Neuron (in vitro differentiated cells): ENCODE data around the gene DPYSL5.

ENCODE experiments used
- H2AFZ ChIP-seq: one replicate; pipeline ENCODE4 v1.6.1; 2013; ENCODE audit warnings: low read depth, mild to moderate bottlenecking, inconsistent platforms, low read length, moderate library complexity
- H3K27me3 ChIP-seq: one replicate; pipeline ENCODE4 v1.6.1; 2013; ENCODE audit warnings: low read length; ENCODE audit not compliant: insufficient read depth
- H3K36me3 ChIP-seq: one replicate; pipeline ENCODE4 v1.6.1; 2013; ENCODE audit warnings: low read length; ENCODE audit not compliant: insufficient read depth
- H3K4me1 ChIP-seq: one replicate; pipeline ENCODE4 v1.6.1; 2013; ENCODE audit warnings: low read length; ENCODE audit not compliant: insufficient read depth
- H3K4me3 ChIP-seq: 2 replicates; pipeline ENCODE4 v1.5.1; 2013; ENCODE audit warnings: mild to moderate bottlenecking, low read length, moderate library complexity
- H3K9me3 ChIP-seq: one replicate; pipeline ENCODE4 v1.6.1; 2013; ENCODE audit warnings: low read length

The DPYSL5 gene

GRCh38 chr2:26850000-26850431 lies 2.1 kb downstream of the DPYSL5 start:
- Histone ChIP-seq H3K27me3 (no peaks in the 10 kb centered on the region), H3K4me3 (peak overlapping the region; percentile 92), H3K36me3 (peaks cover 2% of the 10 kb centered on the region), H2AFZ (no peak overlapping the region), H3K9me3 (no peaks in the 10 kb centered on the region), H3K4me1 (peaks cover 56% of the 10 kb centered on the region)

GRCh38 chr2:26850505-26850904 lies 2.6 kb downstream of the DPYSL5 start:
- Histone ChIP-seq H3K4me1 (peaks cover 61% of the 10 kb centered on the region), H3K27me3 (no peaks in the 10 kb centered on the region), H3K36me3 (peaks cover 2% of the 10 kb centered on the region), H2AFZ (no peak overlapping the region), H3K9me3 (no peaks in the 10 kb centered on the region), H3K4me3 (peak overlapping the region; percentile 92)

- H3K36me3 ChIP-seq = peaks cover 3% of the 10 kb centered on the region
- no peaks in the 10 kb centered on the region for H3K9me3 ChIP-seq
- H2AFZ ChIP-seq = no peak overlapping the region
- no peak overlapping the region for H3K4me3 ChIP-seq
- peaks cover 55% of the 10 kb centered on the region for H3K4me1 ChIP-seq
- no peaks in the 10 kb centered on the region for H3K27me3 ChIP-seq
Measured at GRCh38 chr2:26852405-26853306, 4.7 kb downstream of the DPYSL5 start.

- H3K27me3 ChIP-seq = no peaks in the 10 kb centered on the region
- H3K4me1 ChIP-seq = peaks cover 55% of the 10 kb centered on the region
Measured at GRCh38 chr2:26853751-26854150, 5.8 kb downstream of the DPYSL5 start.

GRCh38 chr2:26854283-26854827 lies 6.4 kb downstream of the DPYSL5 start:
- peaks cover 6% of the 10 kb centered on the region for H3K36me3 ChIP-seq
- H3K9me3 ChIP-seq = no peaks in the 10 kb centered on the region
- H3K4me3 ChIP-seq = no peak overlapping the region
- no peaks in the 10 kb centered on the region for H3K27me3 ChIP-seq
- H2AFZ ChIP-seq = no peak overlapping the region
- peaks cover 54% of the 10 kb centered on the region for H3K4me1 ChIP-seq

More at GRCh38 chr2:26853751-26854150, 5.8 kb downstream of the DPYSL5 start:
- peaks cover 6% of the 10 kb centered on the region for H3K36me3 ChIP-seq
- H3K4me3 ChIP-seq = no peak overlapping the region
- no peak overlapping the region for H2AFZ ChIP-seq
- H3K9me3 ChIP-seq = no peaks in the 10 kb centered on the region

- Histone ChIP-seq H3K4me1 (peaks cover 44% of the 10 kb centered on the region), H3K27me3 (no peaks in the 10 kb centered on the region), H2AFZ (no peak overlapping the region), H3K36me3 (peaks cover 16% of the 10 kb centered on the region), H3K9me3 (no peaks in the 10 kb centered on the region), H3K4me3 (no peak overlapping the region)
Measured at GRCh38 chr2:26855466-26855865, 7.5 kb downstream of the DPYSL5 start.

GRCh38 chr2:26859622-26860021 lies 11.7 kb downstream of the DPYSL5 start:
- H3K36me3 ChIP-seq = peaks cover 36% of the 10 kb centered on the region

GRCh38 chr2:26860211-26860850 lies 12.4 kb downstream of the DPYSL5 start:
- no peaks in the 10 kb centered on the region for H3K27me3 ChIP-seq
- H3K4me3 ChIP-seq = no peak overlapping the region
- H3K9me3 ChIP-seq = no peaks in the 10 kb centered on the region
- peaks cover 37% of the 10 kb centered on the region for H3K36me3 ChIP-seq
- no peak overlapping the region for H2AFZ ChIP-seq
- H3K4me1 ChIP-seq = peaks cover 10% of the 10 kb centered on the region

More at GRCh38 chr2:26859622-26860021, 11.7 kb downstream of the DPYSL5 start:
- no peaks in the 10 kb centered on the region for H3K9me3 ChIP-seq
- no peak overlapping the region for H3K4me3 ChIP-seq
- H3K27me3 ChIP-seq = no peaks in the 10 kb centered on the region
- no peak overlapping the region for H2AFZ ChIP-seq
- H3K4me1 ChIP-seq = peaks cover 14% of the 10 kb centered on the region

- no peak overlapping the region for H3K4me3 ChIP-seq
- no peaks in the 10 kb centered on the region for H3K4me1 ChIP-seq
- H3K36me3 ChIP-seq = peaks cover 48% of the 10 kb centered on the region
- no peaks in the 10 kb centered on the region for H3K27me3 ChIP-seq
- H3K9me3 ChIP-seq = peaks cover 4% of the 10 kb centered on the region
- H2AFZ ChIP-seq = no peak overlapping the region
Measured at GRCh38 chr2:26861610-26862224, 13.8 kb downstream of the DPYSL5 start.

GRCh38 chr2:26864226-26864625 lies 16.3 kb downstream of the DPYSL5 start:
- H3K27me3 ChIP-seq = no peaks in the 10 kb centered on the region
- peaks cover 53% of the 10 kb centered on the region for H3K36me3 ChIP-seq
- no peaks in the 10 kb centered on the region for H3K4me1 ChIP-seq
- peaks cover 4% of the 10 kb centered on the region for H3K9me3 ChIP-seq
- no peak overlapping the region for H3K4me3 ChIP-seq
- H2AFZ ChIP-seq = no peak overlapping the region

GRCh38 chr2:26864646-26865045 lies 16.7 kb downstream of the DPYSL5 start:
- Histone ChIP-seq H3K27me3 (no peaks in the 10 kb centered on the region), H2AFZ (no peak overlapping the region), H3K36me3 (peaks cover 52% of the 10 kb centered on the region)

GRCh38 chr2:26870585-26871095 lies 22.7 kb downstream of the DPYSL5 start:
- Histone ChIP-seq H3K36me3 (peaks cover 48% of the 10 kb centered on the region), H3K9me3 (peaks cover 4% of the 10 kb centered on the region), H2AFZ (no peak overlapping the region), H3K4me3 (no peak overlapping the region), H3K4me1 (no peaks in the 10 kb centered on the region), H3K27me3 (no peaks in the 10 kb centered on the region)

More at GRCh38 chr2:26864646-26865045, 16.7 kb downstream of the DPYSL5 start:
- Histone ChIP-seq H3K4me3 (no peak overlapping the region), H3K9me3 (peaks cover 4% of the 10 kb centered on the region), H3K4me1 (no peaks in the 10 kb centered on the region)
